ENCODE data around the gene DOCK10.
"Not testable (repeated sequence)": the region's sequence is repeated elsewhere in the genome, so short reads cannot be mapped to it uniquely, and the experiment has no call there.

DOCK10 gene

DNA sequence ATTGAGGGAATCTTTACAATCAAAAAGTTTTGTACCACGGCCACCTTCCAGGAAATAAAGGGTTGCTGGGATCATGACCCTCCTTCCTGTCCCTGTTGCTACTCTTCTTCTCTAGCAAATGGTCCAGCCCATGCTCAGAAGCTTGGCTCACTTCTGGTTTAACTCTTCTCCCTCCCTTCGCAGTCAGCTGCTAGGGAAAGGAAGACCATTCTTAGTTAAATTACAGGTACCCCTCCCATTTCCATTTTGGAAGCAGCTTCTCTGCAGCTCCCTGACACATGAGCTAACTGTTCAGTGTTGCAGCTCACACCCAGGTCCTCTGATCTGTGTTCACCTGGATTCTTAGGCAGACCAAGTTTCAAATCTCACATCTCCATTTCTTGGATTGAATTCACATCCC is 100.3 kb downstream of the DOCK10 start:
- no peak for DNase-seq

DNA sequence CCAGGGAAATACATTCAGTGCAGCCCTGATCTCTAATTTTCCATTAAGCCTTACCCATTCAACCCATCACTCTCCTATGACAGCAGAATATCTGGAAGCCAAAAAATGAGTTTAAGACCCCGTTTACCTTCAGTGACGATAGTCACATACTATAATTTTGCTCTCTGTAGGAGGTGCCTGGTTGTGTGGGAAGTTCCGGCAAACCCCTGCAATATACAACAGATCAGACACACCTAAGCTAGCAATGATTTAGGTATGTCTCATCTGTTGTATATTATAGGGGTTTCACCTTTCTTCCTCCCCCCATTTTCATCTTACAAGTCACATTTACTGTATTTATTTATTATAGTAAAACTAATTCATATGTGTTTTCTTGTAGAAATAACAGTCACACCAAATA is 101.7 kb downstream of the DOCK10 start:
- DNase-seq, result no peak

DNA sequence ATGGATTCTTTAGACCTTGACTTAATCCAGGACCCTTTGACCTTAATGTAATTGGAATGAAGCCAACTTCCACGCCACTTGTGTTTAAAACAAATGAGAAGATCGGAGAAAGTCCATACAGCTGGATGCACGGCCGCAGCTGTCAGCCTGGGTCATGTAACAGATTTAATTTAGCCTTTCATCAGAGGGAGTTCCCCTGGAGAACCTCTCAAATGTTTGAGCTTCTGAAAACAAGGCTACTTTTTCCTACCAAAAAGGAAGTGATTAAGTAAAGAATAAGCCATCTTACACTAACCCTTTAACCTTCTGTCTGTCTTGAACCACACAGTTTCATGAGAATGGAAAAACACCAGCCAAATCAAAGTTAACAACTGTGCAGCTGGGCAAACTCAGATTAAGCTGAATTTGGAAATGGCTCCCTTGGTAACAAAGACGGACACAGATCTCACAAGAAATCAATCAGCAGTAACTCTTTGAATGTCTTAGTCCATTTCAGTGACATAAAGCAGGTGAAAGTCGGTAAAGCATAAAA is 103.6 kb downstream of the DOCK10 start:
- no peak for DNase-seq

DNA sequence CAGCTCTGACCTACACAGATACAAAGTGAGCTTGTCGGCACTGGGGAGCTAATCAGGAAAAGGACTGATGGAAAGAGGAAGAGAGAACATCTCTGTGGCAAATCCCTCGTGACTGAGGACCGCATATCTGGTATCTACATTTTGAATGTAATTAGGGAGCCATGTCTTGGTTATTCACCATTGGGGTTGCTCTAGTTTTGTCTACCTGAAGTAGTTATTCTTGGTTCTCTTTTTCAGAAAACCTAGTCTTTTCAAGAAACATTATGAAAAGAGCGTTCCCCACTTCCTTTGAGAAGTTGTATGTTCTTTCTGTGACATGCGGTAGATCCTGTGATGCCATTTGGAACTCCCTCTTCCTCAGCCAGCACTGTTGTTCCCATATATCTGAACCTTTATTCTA is 104.4 kb downstream of the DOCK10 start:
- DNase-seq, result no peak

DNA sequence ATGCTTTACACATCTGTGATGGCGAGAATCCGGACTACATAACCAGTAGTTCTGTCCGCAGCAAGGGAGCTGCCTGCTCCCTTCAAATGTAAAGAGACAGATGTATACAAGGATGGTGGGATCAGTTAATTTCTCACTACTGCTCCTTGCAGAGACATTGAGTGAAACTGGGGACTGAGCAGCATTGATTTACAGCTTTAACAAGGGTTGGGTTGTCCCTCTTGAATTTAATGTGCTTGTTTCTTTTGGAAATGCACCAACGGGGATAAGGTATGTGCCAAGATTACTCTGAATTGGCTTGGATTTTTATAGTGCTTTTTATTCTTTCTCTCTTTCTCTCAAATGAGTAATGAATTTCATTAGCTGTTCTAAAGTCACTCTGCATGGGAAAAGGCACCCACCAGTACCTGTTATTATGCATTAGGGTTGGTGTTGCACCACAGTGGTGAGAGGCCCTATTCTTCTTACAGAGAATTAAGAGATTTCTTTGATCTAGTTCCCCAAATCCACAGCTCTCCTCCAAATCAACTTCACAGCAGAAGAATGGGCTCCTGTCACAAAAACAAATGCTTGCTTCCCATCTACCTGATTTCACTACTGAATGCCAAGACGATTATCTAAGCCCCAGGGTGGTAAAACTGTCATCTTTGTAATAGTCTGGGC is 107.6 kb downstream of the DOCK10 start:
- no peak for DNase-seq

DNA sequence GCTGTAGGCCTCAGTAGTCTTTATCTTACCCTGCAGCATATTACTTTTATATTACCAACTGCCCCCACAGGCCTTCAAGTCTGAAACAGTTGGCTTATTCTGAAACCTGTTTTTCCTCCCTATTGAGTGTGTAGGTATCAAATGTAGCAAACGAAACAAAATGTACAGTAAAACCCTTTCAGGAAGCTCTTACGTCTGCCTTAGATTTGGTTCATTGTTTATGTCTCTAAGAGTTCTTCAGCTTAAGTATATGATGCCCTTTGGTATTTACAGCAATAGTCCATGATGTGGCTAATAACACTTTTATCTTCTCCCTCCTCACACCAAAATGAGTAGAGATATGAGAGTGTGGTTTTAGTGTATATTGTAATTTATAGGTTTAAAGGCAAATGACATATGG is 108.8 kb downstream of the DOCK10 start:
- no peak for DNase-seq

DNA sequence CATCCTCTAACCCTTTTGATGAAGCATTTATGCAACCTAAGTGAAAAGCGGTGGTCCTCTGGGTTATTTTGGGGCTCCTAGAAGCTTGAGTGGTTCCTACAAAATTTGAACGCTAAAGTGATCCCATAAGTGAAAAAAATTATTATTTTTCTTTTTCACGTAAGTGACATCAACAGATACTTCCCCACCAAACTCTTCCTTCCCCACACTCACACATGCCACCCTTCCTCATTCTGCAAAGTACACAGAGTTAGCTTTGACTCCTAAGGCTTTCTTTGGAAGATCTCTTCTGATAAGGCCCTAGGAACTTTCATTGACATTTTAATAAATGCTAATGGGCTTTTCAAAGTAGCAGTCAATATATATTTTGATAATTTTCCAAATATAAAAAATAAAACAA is 109.7 kb downstream of the DOCK10 start:
- no peak for DNase-seq

DNA sequence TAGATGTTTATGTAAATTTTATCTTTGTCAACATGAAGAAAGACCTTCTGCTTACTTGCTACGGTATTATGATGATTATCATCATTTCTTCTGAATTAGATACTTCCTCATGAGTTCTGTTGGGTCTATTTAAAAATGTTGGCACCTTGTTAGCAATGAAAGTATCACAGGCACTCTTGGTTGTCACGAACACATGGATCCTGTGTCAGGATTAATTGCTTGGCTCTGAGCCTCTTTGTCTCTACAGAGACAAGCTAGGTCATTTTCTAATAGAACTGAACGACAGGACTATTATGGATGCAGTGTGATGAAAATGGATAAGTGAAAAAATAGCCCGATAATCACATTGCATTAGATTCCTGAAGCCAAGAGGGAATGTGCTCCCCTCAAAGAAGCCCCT is 110.3 kb downstream of the DOCK10 start:
- no peak for DNase-seq

DNA sequence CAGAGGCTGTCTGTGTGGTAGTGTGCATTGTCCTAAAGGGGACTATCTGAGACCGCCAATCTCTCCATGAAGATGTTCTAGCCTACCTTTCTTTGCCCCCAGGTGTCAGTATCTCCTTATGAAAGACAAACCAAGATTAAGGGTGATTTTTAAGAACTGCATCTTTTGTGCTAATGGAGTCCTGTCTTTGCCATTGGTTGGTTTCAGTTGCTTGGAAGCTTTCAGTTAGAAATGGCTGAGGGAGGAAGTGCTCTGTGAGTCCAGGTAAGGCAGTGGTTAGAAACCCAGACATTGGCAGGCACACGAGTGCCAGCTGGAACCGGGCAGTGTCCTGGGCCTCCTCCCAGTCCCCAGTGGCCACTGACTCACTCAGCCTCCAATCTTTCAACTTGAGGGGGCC is 111.3 kb downstream of the DOCK10 start:
- peak; percentile 55 for DNase-seq

DNA sequence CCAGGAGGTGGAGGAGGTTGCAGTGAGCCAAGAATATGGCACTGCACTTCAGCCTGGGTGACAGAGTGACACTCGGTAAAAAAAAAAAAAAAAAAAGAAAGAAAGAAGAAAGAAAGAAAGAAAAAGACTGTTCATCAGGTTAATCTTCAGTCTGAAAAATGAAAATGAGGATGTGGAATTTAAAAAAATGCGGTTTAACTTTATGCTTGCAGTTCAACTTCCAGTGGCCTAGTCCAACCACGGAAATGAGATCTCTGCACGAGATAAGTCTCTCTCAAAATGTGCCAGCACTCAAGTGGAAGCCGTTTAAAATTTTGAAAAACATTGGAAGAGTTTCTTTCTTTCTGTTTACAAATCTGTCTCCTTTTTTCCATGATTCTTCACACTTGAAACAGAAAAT is 112.1 kb downstream of the DOCK10 start:
- peak; percentile 67 for DNase-seq

DNA sequence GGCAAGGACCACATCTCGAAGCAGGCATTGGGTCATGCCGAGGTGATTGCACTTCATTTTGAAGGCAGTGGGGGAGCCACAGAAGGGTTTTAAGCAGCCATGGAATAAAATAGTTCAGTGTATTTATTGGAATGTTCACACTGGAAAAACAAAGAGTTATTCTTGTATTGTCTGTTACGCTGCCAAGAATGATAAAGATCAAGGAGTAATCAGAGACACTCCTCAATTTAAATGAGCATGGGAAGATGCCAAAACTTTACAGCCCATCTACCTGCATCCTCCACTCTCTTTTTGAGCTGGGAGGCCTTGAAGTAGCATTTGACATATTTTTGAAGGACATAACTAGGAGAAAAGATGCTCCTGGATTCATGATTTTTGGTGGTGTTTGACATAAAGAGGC is 112.8 kb downstream of the DOCK10 start:
- no peak for DNase-seq

DNA sequence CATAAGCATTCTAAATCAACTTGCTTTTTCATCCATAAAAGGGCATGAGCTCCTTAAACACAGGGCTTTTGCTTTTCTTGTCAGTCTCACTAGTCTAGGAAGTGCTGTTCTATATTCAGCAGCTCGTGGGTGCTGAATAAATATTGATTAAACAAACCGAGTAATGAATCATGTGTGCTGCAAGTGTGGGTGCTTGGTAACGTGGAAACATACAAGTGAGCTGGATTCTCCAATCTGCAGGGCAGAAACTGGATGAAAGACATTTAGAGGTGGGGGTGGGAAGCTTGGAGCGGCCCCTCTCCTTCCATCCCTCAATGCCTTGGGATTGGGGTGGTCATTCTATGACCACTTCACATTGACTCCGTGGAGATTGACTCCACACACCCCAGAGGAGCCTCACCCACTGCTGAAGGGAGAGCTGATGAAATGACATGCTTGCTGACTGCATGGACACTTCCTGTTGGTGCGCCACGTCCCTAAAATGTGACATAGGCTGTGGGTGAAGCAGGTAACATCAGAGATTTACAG is 114.6 kb downstream of the DOCK10 start:
- peak; percentile 61 for DNase-seq

DNA sequence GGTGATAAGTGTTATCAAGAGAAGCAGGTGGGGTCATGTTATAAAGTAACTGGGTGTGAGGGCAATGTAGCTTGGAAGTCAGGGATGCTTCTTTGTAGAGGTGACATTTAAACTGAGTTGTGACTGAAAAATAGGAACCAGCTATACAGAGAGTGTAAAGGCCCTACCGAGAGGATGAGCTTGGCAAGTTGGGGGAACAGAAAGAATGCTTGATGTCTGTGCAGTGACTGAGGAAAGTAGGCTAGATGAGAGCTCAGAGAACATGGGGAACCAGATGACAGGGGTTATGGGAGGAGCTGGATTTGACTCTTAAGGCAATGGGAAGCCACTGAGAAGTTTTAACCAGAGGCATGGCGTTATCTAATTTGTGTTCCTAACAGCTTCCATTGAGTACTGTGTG is 115.3 kb downstream of the DOCK10 start:
- no peak for DNase-seq

DNA sequence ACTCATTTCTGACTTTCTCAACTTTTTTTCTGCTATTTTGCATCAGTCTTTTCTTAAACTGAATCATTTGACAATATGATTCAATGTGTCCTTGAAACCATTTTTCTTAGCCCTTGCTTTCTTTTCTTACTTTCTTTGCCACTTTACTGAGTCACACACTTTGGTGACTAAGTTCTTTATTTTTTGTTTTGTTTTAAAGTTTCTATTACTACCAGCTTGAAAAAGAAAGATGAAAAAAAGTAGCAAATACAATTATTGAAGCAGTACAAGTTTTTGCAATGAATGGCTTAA is 116.5 kb downstream of the DOCK10 start:
- no peak for DNase-seq

DNA sequence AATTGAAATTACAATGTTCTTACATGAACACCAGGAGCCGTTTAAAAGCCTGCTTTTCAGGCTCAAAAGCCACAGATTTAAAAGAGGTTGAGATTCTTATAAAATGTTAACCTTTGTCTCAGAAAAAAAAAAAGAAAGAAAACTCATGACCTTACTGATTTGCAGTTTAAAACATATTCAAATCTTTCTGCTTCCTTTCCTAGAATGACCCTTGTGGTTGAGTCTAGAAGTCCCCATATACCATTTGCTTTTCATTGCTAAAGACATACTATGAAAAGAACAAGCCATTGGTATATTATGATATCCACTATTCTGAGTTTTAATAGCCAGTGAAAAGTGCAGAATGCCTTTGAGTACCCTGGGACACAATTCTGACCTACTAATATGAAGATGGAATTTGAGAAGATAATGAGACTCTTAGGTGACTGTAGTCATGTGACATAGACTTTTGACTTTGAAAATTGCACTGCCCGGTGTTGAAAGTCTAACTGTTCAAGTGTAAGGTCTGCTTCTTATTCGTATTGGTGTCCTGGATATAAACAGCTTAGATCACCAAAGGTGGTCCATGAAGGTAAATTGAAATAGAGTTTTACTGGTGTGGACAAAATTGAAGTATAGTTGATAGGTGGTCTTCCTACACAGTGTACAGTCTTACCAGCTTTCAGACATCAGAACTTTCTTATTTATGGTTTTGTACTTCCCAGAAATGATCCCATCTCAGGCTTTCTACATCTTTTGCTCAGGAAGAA is 117.0 kb downstream of the DOCK10 start:
- DNase-seq, result no peak

DNA sequence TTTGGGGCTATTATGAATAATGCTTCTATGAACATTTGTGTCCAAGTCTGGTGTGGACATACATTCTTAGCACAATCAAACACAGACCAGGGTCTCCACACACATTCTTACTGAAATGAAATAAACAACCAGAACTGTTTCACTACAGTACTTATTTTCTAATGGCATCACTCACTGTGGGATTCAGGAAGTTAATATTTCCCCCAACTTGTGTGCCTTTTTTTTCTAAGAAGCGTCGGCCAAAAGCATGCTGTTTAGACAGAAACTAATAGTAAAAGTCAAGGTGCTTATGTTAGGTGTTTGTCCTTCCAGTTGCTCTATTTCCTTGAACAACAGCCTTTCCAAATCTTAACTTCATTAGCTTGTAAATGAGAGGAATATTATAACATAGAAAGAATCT is 117.6 kb downstream of the DOCK10 start:
- no peak for DNase-seq

DNA sequence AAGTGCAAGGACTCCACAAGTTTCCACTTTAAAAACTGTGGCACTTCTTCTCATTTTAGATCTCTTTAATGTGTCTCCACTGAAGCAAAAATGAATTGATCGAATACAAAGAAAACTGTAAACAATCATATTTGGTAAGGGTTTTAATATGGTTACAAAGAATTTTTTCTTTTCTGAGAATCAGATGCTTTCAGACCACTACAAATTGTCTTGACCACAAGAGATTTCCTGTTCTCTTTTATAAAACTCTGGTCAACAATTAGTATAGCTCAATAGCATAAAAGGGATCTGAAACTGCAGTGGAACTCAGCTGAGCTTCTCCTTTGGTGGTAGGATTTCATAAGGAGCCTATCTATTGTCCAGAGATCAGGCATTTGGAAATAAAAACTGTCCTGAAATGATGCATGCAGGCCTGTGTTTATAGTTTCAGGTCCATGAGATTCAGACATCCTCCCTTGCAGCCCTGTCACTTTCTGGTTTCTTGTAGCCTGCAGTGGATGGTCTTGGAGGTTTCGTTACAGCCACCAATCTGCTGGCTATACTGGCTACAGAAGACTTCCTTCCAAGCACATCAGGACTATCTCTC is 120.0 kb downstream of the DOCK10 start:
- DNase-seq, result no peak

DNA sequence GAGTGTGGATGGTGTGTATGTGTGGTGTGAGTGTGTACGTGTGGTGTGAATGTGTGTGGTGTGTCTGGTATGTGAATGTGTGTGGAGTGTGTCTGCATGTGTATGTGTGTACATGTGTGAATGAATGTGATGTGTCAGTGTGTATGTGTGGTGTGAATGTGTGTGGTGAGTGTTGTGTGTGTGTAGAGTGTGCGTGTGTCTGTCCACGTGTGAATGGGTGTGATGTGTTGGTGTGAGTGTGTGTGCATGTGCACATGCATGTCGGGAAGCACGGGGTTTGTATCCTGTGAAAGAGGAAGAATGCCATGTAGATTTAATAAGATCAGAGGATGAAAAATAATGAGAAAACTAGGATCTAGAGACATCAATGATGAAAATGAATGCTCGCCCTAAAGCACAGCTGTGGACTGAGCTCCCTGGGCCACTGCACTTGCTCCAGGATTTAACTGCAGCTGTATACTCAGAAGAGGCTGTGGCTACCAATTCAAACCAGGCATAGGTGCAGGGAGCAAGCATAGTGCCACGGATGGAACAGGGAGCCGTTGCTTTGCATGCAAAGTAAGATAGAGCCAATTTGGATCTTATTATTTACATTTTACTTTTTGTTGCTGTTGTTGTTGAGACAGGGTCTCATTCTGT is 122.7 kb downstream of the DOCK10 start:
- DNase-seq, result no peak

DNA sequence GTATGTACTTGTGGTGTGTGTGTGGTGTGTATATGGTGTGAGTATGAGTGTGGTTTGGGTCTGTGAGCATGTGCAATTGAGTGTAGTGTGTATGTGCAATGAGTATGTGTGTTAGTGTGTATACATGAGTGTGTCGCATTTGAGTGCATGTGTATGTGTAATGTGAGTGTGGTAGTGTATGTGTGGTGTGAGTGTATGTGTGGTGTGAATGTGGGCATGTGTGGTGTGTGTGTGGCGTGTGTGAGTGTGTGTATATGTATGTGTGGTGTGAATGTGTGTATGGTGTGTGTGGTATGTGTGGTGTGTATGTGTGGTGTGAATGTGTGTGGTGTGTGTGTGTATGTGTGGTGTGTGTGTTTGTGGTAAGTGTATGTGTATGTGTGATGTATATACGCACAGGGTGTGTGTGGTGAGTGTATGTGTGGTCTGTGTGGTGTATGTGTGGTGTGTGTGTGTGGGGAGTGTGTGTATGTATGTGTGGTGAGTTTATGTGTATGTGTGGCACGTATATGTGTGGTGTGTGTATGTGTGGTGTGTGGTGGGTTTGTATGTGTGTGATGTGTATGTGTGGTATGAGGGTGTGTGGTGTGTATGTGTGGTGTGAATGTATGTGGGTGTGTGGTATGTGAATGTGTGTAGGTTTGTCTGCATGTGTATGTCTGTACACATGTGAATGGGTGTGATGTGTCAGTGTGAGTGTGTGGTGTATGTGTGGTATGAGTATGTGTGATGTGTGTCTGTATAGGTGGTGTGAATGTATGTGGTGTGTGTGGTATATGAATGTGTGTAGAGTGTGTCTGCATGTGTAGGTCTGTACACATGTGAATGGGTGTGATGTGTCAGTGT is 123.4 kb downstream of the DOCK10 start:
- no peak for DNase-seq

DNA sequence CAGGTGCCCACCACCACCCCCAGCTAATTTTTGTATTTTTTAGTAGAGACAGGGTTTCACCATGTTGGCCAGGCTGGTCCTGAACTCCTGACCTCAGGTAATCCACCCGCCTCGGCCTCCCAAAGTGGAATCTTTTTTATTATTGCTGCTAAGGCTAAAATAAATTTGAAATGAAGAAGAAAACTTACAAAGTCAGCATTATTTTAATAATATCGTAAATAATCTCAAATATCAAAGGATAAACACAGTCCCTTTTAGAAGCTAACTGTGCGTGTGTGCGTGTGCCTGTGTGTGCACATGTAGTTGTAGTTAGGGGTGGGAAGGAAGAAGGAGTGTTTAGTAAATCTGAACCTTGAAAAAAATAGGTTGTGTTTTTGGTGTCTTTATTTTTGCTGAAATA is 125.0 kb downstream of the DOCK10 start:
- DNase-seq, result not testable (repeated sequence)

DNA sequence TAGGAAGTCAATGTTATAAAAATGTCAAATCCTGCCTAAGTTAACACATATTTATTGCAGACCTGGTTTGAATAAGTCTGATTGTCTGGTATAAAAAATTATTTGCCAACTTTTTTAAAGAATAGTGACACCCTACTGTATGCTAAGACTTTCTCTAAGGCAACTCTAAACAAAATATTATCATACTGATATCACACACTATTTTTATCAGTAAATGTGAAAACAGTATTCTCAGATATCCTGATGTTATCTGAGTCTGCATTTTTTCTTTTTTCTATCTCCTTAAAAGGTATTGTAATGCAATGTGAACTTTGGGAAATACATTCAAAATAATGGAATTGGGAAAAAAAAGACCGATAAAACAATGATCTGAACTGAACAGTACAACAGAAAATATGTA is 127.1 kb downstream of the DOCK10 start:
- no peak for DNase-seq

DNA sequence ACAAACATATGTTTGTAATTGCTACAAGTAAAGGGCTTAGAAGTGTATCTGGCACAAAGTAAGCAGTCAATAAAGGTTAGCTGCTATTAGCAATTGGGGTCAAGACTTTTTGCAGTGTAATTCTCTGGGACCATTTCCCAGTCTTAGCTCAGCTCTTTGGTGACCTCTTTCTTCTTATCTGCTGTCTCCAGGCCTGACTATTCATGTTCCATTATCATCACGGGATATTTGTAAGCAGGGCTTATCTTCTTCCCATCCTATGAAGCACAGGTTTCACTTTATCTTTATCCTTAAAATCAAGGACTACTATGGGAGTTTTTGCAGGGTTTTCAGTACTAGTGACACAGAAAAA is 131.7 kb downstream of the DOCK10 start:
- DNase-seq, result no peak
